Activated T-helper 2 cell treated with anti-CD3 and anti-CD28 coated beads, Interferon-gamma antibody, Interleukin-2, Interleukin-4, amounts not matched to agents 10 μg/mL and 5 μg/mL and 100 μg/mL, durations not matched to agents 14 hours and 24 hours and 36 hours (primary cell): ENCODE measurements around the gene THRAP3. TPM values are rescaled to one million over a fixed set of nuclear protein-coding genes. Genes with fewer than 3 reads are reported as not detected.
"Not testable (repeated sequence)": the region's sequence is repeated elsewhere in the genome, so short reads cannot be mapped to it uniquely, and the experiment has no call there.

Experiments
- DNase-seq: peaks from one replicate; pipeline ENCODE4 v3.0.0; 2021; ENCODE audit warnings: low spot score
- H3K27ac Mint-ChIP-seq: one replicate; pipeline ENCODE4 v1.8.0; 2021; ENCODE audit warnings: mixed read lengths
- H3K27me3 Mint-ChIP-seq: one replicate; pipeline ENCODE4 v1.8.0; 2021; ENCODE audit warnings: low read depth, mixed read lengths
- H3K36me3 Mint-ChIP-seq: one replicate; pipeline ENCODE4 v1.8.0; 2021; ENCODE audit warnings: low read depth, mixed read lengths
- H3K4me1 Mint-ChIP-seq: one replicate; pipeline ENCODE4 v1.8.0; 2021; ENCODE audit warnings: low read depth, mixed read lengths
- H3K4me3 Mint-ChIP-seq: one replicate; pipeline ENCODE4 v1.8.0; 2021; ENCODE audit warnings: low read depth, mild to moderate bottlenecking, moderate library complexity, mixed read lengths
- H3K9me3 Mint-ChIP-seq: one replicate; pipeline ENCODE4 v1.8.0; 2021; ENCODE audit warnings: mixed read lengths
- intact Hi-C: fragments of 100-400 bp; cut with micrococcal nuclease; formaldehyde crosslinking; loops from one replicate; pipeline ENCODE4 v1.15.1; 2023
- total RNA-seq: library from RNA; stranded (reverse); gene quantifications from 2 replicates; pipeline ENCODE4 v1.2.3, GENCODE V29; 2022

THRAP3 gene
- total RNA-seq, 1 donor from 2014 or later = 164 TPM

DNA sequence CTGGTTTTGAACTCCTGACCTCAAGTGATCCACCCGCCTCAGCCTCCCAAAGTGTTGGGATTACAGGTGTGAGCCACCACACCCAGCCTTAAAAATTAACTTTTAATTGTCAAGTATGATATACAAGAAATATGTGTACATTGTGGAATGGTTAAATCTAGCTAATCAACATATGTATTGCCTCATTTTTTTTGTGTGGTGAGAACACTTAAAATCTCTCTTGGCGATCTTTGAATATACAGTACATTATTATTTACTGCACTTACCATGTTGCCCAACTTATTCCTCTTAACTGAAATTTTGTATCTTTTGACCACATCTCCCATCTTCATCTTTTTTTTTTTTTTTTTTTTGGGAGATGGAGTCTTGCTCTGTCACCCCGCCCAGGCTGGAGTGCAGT is 23.3 kb downstream of the THRAP3 start:
- H3K4me1 Mint-ChIP-seq = peaks cover 22% of the 10 kb centered on the region
- H3K27ac Mint-ChIP-seq = no peak overlapping the region
- H3K9me3 Mint-ChIP-seq = no peaks in the 10 kb centered on the region
- intact Hi-C loops = no loop called here
- H3K36me3 Mint-ChIP-seq = peaks cover 38% of the 10 kb centered on the region
- H3K4me3 Mint-ChIP-seq = no peak overlapping the region
- H3K27me3 Mint-ChIP-seq = no peaks in the 10 kb centered on the region
- DNase-seq = no peak

DNA sequence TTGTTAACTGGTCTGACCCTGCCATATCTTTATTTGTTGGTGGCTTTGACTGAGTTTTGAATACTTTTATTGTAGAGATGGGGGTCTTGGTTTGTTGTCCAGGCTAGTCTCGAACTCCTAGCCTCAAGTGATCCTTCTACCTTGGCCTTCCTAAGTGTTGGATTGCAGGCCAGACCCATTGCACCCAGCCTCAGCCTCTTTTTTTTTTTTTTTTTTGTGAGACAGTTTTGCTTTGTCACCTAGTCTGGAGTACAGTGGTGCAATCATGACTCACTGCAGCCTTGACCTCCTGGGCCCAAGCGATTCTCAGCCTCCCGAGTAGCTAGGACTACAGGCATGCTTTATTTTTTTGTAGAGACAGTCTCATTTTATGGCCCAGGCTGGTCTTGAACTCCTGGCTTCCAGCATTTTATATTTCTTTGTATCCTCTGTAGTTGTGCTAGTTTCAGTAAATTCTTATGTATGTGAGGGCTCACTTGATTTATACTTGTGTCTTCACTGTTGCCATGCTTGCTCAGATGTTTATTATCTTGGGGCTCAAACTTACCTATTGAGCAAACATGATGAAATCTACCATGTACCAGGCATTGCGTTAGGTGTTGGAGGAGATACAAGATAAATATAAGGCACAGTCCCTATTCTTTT is 24.1 kb downstream of the THRAP3 start:
- DNase-seq = no peak
- Mint-ChIP-seq H3K4me3 (no peak overlapping the region), H3K4me1 (peaks cover 26% of the 10 kb centered on the region), H3K27ac (peak overlapping the region; percentile 72), H3K27me3 (no peaks in the 10 kb centered on the region), H3K9me3 (no peaks in the 10 kb centered on the region), H3K36me3 (peaks cover 38% of the 10 kb centered on the region)
- intact Hi-C loops = no loop called here

DNA sequence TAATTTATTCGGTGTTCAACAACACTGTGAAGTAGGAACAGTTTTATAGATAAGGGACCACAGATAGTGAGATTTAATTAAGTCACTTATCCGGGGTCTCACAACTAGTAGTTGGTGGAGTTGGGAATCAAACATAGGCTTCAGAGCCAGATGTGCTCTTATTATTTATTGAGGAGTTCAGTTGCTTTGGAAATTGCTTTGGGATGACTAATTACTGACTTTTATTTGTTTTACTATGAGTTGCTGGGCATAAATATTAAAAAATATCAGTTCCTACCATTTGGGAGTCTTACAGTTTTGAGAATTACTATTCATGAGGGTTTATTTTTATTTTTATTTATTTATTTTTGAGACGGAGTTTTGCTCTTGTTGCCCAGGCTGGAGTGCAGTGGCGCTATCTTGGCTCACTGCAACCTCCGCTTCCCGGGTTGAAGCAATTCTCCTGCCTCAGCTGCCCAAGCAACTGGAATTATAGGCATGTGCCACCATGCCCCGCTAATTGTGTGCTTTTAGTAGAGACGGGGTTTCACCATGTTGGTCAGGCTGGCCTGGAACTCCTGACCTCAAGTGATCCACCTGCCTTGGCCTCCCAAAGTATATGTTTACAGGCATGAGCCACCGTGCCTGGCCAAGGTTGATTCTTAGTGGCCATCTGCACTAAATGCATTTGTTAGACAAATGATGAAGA is 27.7 kb downstream of the THRAP3 start:
- Mint-ChIP-seq H3K27ac (no peak overlapping the region), H3K4me1 (peaks cover 32% of the 10 kb centered on the region)

DNA sequence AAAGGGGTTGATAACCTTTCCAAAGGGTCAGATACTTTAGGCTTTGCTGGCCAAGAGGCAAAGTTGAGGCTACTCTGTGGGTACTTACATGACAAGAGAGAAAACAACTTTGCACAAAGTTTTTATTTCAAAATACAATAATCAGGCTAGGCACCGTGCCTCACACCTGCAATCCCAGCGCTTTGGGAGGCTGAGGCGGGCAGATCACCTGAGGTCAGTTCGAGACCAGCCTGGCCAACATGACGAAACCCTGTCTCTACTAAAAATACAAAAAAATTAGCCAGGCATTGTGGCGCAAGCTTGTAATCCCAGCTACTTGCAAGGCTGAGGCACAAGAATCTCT is 28.2 kb downstream of the THRAP3 start:
- Mint-ChIP-seq H3K4me1 (peaks cover 37% of the 10 kb centered on the region), H3K36me3 (peaks cover 31% of the 10 kb centered on the region)
- H3K27ac Mint-ChIP-seq, DNase-seq, H3K4me3 Mint-ChIP-seq, H3K27me3 Mint-ChIP-seq, H3K9me3 Mint-ChIP-seq, intact Hi-C loops: not testable (repeated sequence)

More for the DNA sequence above, 27.7 kb downstream of the THRAP3 start:
- intact Hi-C loops = no loop called here
- H3K9me3 Mint-ChIP-seq = no peaks in the 10 kb centered on the region
- no peak overlapping the region for H3K4me3 Mint-ChIP-seq
- H3K36me3 Mint-ChIP-seq = peaks cover 28% of the 10 kb centered on the region
- no peaks in the 10 kb centered on the region for H3K27me3 Mint-ChIP-seq
- no peak for DNase-seq

DNA sequence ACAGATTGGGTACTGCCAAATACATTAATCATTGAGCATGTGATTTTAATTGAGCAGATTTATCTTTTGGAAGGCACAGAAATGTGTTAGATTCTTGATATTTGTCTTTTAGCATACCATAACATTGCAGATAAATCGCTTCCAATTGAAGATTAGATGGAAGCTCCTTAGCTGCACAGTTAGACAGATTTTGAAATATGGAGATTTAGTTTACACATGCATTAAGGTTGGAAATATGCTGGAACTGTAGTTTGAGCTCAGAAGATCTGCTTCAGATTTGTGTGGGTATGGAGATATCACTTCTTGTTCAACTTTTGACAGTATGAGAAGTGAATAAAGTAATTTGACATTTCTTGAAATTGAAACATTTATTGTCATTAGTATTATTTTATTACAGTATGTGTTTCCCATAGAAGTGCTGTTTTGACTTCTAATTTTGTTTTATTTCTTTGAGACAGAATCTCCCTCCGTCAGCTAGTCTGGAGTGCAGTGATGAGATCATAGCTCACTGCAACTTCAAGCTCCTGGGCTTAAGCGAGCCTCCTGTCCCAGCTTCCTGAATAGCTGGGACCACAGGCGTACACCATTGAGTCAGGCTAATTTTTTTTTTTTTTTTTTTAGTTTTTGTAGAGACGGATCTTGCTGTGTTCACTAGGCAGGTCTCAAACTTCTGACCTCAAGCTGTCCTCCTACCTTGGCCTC is 29.1 kb downstream of the THRAP3 start:
- Mint-ChIP-seq H3K27ac (no peak overlapping the region), H3K9me3 (no peaks in the 10 kb centered on the region), H3K4me3 (no peak overlapping the region), H3K36me3 (peaks cover 31% of the 10 kb centered on the region), H3K4me1 (peaks cover 36% of the 10 kb centered on the region), H3K27me3 (no peaks in the 10 kb centered on the region)
- no peak for DNase-seq
- intact Hi-C loops = no loop called here

DNA sequence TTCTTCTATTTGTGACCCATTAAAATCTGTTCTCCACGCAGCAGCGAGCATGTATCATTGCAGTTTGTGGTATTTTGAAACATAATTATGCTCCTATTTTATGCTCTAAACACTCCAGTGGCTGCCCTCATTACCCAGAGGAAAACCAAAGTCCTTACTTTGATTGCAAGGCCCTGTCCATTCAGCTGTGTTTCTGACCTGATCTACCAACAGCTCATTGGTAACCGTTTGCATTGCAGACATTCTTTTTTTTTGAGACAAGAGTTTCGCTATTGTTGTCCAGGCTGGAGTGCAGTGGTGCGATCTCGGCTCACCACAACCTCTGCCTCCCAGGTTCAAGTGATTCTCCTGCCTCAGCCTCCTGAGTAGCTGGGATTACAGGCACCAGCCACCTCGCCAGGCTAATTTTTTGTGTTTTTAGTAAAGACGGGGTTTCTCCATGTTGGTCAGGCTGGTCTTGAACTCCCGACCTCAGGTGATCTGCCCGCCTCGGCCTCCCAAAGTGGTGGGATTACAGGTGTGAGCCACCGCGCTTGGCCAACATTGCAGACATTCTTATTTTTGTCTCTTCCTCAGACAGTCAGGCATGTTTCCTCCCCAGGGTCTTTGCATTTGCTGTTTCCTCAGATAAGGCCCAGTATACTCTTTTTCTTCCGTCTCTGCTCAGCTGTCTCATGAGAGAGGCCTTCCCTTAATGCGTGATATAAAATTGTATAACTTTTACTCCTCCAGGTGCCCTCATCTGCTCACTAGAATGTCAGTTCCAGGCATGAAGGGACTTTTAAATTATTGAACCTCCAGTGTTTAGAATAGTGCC is 32.5 kb downstream of the THRAP3 start:
- no peak overlapping the region for H3K4me3 Mint-ChIP-seq
- intact Hi-C loops = no loop called here
- DNase-seq = no peak
- peaks cover 43% of the 10 kb centered on the region for H3K36me3 Mint-ChIP-seq
- no peaks in the 10 kb centered on the region for H3K27me3 Mint-ChIP-seq
- H3K9me3 Mint-ChIP-seq = no peaks in the 10 kb centered on the region
- no peak overlapping the region for H3K27ac Mint-ChIP-seq
- peaks cover 24% of the 10 kb centered on the region for H3K4me1 Mint-ChIP-seq

GRCh38 chr1:36257375-36257767 is 33.1 kb downstream of the THRAP3 start:
- H3K4me1 Mint-ChIP-seq = peaks cover 24% of the 10 kb centered on the region
- H3K36me3 Mint-ChIP-seq = peaks cover 48% of the 10 kb centered on the region
- no peak overlapping the region for H3K4me3 Mint-ChIP-seq
- no peaks in the 10 kb centered on the region for H3K9me3 Mint-ChIP-seq
- intact Hi-C loops = no loop called here
- DNase-seq = no peak
- H3K27me3 Mint-ChIP-seq = no peaks in the 10 kb centered on the region
- H3K27ac Mint-ChIP-seq = peak overlapping the region; percentile 43

DNA sequence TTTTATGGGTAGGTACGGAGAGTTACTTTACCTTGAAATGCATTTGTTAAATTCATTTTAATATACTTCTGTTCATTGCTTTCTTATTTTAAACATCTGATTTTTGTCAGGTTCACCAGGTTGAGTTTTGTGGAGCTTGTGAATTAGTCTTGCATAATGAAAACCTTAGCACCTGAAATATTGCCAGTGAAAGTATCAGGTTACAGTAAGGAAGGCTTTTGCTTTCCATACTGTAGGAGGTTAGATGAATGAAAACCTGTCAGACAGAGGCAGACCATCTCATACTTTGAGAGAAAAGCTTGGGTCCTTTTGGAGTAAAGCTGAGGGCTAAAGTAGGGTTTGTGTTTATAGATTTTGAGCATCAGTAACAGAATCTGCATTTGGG is 34.7 kb downstream of the THRAP3 start:
- Mint-ChIP-seq H3K27ac (no peak overlapping the region), H3K9me3 (no peaks in the 10 kb centered on the region), H3K27me3 (no peaks in the 10 kb centered on the region), H3K36me3 (peaks cover 49% of the 10 kb centered on the region), H3K4me1 (peaks cover 15% of the 10 kb centered on the region), H3K4me3 (no peak overlapping the region)
- DNase-seq = no peak
- intact Hi-C loops = no loop called here

GRCh38 chr1:36268981-36269380 is 44.7 kb downstream of the THRAP3 start:
- H3K27ac Mint-ChIP-seq = no peak overlapping the region
- H3K27me3 Mint-ChIP-seq = no peaks in the 10 kb centered on the region
- peaks cover 13% of the 10 kb centered on the region for H3K4me1 Mint-ChIP-seq
- no peaks in the 10 kb centered on the region for H3K9me3 Mint-ChIP-seq
- DNase-seq = no peak
- intact Hi-C loops = no loop called here
- no peak overlapping the region for H3K4me3 Mint-ChIP-seq
- peaks cover 54% of the 10 kb centered on the region for H3K36me3 Mint-ChIP-seq

DNA sequence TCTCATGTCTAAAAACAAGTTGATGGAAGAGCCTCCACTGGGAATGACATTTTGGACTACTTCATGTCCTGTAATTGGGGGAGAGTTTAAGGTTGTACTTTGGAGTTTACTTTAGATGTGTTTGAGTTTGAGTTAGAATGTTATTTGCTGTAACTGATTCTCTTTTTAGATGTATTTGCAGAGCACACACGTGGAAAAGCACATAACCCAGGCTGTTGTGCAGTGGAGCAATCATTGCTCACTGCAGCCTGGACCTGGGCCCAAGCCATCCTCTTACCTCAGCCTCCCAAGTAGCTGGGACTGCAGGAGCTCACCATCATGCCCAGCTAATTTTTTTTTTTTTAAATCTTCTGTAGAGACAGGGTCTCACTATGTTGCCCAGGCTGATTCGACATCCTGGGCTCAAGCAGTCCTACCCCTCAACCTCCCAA is 45.2 kb downstream of the THRAP3 start:
- no peak overlapping the region for H3K27ac Mint-ChIP-seq
- peaks cover 54% of the 10 kb centered on the region for H3K36me3 Mint-ChIP-seq
- no peak overlapping the region for H3K4me3 Mint-ChIP-seq
- DNase-seq = no peak
- intact Hi-C loops = no loop called here
- no peaks in the 10 kb centered on the region for H3K9me3 Mint-ChIP-seq
- H3K27me3 Mint-ChIP-seq = no peaks in the 10 kb centered on the region
- peaks cover 9% of the 10 kb centered on the region for H3K4me1 Mint-ChIP-seq

- intact Hi-C loops = no loop called here
- no peak overlapping the region for H3K27ac Mint-ChIP-seq
Measured at GRCh38 chr1:36273024-36273423, 48.8 kb downstream of the THRAP3 start.

GRCh38 chr1:36274201-36274600 is 50.0 kb downstream of the THRAP3 start:
- H3K27ac Mint-ChIP-seq = no peak overlapping the region
- H3K9me3 Mint-ChIP-seq = no peaks in the 10 kb centered on the region
- H3K36me3 Mint-ChIP-seq = peaks cover 35% of the 10 kb centered on the region
- H3K27me3 Mint-ChIP-seq = no peaks in the 10 kb centered on the region
- H3K4me3 Mint-ChIP-seq = no peak overlapping the region
- intact Hi-C loops = no loop called here
- H3K4me1 Mint-ChIP-seq = peaks cover 2% of the 10 kb centered on the region
- DNase-seq = no peak

More at GRCh38 chr1:36273024-36273423, 48.8 kb downstream of the THRAP3 start:
- H3K4me3 Mint-ChIP-seq = no peak overlapping the region
- no peaks in the 10 kb centered on the region for H3K9me3 Mint-ChIP-seq
- peaks cover 5% of the 10 kb centered on the region for H3K4me1 Mint-ChIP-seq
- no peak for DNase-seq
- H3K27me3 Mint-ChIP-seq = no peaks in the 10 kb centered on the region
- peaks cover 42% of the 10 kb centered on the region for H3K36me3 Mint-ChIP-seq
